HG03432 (cell line): Measurements from ENCODE around the gene CLDN7.

Experiments used
- ATAC-seq: cut with Tn5 transposase; IDR thresholded peaks from one replicate; pipeline ENCODE4 v1.9.1; 2021; ENCODE audit warnings: mild to moderate bottlenecking, moderate library complexity; ENCODE audit not compliant: unreplicated experiment

Gene CLDN7

DNA sequence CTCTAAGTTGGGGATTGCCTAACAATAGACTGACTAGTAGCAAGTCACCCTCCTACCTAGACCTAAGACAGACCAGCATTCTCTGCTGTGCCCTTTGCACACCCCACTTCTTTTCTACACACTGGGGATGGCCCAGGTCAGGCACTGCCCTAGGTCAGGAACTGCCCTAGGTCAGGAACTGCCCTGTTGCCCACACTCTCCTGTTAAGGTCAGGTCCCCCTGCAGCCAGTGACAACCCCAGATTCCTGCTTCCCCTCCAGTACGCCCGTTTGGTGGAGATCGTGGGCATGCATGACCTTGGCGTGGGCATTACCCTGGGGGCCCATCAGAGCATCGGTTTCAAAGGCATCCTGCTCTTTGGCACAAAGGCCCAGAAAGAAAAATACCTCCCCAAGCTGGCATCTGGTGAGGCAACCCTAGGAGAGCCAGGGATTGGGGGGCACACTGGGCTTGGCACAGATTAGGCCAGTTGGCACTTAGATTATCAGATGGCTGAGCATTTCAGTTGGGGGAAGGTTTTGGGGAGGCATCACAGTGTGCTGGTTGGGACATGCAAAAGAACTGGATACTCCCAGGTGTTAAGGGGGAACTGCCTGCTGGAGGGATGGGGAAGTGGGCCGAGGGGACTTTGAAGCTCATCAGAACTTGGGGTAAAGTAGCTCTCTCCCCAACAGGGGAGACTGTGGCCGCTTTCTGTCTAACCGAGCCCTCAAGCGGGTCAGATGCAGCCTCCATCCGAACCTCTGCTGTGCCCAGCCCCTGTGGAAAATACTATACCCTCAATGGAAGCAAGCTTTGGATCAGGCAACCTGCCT is 40.8 kb downstream of the CLDN7 start:
- ATAC-seq, result no peak

DNA sequence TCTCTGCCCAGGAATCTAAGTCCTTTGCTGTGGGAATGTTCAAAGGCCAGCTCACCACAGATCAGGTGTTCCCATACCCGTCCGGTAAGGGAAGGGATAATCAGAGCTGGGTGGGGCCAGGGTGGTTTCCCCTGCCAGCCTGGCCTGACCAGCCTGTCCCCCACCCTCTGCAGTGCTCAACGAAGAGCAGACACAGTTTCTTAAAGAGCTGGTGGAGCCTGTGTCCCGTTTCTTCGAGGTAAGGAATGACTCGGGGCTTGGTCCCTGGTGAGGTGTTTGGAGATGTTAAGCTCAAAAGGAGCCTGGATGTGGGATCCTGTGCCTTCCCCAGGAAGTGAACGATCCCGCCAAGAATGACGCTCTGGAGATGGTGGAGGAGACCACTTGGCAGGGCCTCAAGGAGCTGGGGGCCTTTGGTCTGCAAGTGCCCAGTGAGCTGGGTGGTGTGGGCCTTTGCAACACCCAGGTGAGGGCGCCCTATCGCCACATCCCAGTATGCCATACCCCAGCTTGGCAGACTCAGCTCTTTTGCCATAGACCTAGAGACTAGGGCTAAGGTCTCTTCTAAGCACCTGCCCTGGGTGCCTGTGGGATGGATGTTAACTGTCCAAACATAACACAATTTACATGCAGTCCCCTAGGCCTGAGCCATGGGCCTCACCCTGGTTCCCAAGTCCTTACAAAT is 41.5 kb downstream of the CLDN7 start:
- no peak for ATAC-seq

DNA sequence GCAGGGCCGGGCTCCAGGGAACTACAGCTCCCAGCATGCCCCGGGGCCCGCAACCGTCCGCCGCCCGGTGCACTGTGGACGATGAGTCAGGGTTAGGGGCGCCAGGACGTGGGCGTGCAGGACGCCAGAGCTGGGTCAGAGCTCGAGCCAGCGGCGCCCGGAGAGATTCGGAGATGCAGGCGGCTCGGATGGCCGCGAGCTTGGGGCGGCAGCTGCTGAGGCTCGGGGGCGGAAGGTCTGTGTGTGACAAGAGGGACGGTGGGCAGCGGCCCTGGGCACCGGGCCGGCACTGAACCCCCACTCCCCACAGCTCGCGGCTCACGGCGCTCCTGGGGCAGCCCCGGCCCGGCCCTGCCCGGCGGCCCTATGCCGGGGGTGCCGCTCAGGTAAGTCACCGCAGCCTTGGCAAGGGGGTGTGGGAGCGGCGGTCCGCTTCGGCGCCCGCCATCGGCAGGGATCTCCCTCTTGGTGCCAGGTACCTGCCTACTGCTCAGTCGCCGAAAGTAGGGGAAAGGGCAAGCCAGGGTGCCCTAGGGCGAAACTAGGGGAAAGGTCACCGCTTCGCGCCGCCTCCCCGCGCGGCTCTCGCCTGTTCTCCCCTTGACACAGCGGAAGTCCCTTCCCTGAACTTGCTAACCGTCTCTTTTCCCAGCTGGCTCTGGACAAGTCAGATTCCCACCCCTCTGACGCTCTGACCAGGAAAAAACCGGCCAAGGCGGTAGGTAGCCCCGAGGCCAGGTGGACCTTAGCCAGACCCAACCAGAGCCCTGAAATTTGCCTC is 42.3 kb downstream of the CLDN7 start, which contains the start of the genes ACADVL and DLG4:
Gene ACADVL, plus strand, starts transcription at position 127 of the 781 bp plus-strand sequence. Its CDS starts 47 bp downstream, at position 174.
Gene DLG4, minus strand, starts transcription at position 25 of the 781 bp plus-strand sequence.
- ATAC-seq, result peak; percentile 72

DNA sequence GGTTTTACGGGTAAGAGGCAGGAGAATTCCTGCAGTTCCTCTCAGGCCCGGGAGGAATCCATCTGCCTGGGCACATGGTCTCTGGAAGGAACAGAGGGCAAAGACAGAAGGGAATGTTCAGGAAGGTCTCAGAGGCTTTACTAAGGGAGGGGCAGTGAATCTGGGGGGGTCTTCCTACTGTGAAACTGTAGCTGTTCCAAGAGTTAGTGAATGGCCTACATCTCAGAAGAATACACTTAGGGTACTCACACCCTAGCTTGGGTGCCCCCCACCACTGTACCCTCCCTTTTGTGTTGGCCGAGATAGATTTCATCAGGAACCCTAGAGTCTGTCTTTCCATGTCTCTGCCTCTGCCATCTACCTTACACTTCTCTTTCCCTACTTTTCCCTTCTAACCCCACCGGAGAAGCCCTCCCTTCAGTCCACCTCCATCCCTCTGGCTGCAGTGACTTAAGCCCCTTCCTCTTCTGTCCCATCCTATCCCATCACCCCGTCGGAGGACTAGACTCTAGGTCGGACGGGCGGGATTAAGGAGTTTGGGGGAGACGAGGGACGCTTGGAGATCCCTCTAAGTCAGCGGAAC is 43.0 kb downstream of the CLDN7 start:
- ATAC-seq, result no peak

DNA sequence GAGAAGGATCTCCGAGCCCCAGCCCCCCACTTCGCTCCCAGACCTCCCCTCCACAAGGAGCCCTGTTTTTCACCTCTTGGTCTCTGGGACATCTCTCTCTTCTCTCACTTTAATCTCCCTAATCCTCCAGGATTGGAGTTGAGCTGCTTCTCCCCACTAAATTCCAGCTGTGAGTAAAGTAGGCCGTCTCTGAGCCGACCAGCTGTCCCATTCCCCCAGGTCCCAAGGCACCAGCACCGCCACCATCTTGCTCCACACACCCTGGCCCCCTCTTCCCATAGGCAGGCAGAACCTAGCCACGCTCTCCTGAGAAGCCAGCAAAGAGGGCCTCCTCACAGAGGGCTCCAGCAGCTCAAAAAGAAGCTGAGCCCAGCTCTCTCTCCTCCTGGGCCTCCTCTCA is 43.5 kb downstream of the CLDN7 start:
- no peak for ATAC-seq

DNA sequence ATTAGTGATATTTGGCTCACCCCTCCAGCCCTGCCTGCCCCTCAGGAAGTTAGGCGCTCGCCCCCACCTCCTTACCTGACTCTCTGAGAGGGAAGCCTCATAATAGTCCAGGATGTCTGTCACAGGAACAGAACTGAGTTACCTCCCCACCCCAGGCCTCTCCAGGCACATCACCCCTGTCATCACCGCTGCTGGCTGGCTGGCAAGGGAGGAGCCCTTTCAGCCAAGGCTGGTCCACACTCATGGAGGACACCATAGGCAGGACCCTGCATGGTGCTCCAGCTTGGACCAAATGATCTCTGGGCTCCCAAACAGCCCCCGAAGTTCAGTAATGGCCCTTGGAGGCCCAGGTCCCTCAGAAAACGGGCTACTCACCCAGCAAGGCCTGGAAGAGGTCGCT is 44.1 kb downstream of the CLDN7 start:
- no peak for ATAC-seq

DNA sequence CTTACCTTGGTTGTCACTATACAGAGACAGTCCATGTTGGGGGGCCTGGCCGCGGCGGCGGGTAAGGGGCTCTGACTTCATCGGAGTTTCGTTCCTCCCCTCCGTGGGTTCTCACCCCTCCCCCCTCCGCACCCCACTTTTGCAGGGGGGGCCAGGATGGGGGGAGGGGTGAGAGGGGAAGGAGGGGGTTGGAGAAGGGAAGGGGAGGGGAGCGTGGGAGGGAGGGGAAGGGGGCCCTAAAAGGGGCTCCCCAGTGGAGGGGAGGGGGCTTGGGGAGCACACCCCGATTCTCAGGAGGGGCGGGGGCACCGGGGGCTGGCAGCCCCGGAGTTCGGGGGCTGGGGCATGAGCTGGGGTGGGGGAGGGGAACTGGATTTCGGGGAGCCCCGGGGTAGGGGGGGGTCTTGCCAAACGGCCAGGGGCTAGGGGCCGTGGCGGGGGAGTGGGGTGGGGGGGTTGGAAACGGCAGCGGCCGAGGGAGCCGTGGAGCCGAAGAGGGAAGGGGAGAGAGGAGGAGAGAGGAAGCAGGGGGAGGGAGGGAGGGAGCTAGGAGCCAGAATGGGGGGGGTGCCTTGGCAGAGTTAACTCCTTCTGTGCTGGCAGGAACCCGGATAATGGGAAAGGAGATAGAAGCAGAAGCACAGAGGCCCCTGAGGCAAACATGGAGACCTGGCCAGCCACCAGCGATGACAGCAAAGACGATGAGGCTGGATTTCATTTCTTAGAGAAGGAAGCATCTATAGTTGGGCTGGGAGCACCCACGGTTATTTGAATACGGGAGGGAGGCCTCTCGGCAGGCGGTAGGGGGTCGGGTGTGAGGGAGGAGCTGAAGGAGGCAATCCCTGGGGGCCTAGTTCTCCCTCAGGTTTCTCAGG is 44.9 kb downstream of the CLDN7 start:
- no peak for ATAC-seq

DNA sequence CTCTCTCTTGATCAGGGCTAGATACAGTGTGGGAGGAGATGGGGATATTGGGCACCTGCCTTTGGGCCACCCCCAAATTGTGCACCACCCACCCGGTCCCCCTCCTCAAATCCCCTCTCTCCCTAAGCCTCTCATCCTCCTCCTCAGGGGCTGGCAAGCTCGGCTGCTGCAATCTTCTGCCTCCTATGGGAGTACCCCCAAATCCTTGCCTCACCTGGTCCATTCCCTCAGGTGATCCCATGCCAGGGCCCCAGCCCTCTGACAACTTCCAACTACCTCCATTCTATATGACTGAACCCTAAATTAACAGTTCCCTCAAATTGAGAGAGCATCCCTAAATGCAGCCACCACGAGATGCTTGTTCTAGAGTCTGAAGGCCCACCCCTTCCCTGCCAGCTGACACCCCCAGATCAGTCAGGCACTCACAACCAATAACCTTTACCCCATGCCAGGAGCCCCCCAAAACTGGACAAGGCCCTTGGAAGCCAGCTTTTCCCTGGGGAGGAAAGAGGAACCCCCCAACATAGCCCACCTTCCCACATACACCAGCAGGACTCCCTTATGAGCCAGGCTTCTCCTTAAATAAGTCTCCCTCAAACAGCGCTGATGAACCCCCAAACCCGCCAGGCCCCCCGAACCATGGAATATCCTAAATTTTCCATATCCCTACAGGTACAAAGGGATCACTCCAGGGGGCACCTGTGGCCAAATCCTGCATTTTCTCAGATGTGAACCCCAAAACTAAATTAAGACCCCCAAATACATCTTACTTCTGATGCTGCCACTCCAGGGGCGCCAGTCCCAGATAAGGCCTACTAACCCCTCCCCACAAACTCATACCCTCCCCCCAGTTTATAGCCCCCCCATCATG is 45.8 kb downstream of the CLDN7 start:
- ATAC-seq, result no peak

DNA sequence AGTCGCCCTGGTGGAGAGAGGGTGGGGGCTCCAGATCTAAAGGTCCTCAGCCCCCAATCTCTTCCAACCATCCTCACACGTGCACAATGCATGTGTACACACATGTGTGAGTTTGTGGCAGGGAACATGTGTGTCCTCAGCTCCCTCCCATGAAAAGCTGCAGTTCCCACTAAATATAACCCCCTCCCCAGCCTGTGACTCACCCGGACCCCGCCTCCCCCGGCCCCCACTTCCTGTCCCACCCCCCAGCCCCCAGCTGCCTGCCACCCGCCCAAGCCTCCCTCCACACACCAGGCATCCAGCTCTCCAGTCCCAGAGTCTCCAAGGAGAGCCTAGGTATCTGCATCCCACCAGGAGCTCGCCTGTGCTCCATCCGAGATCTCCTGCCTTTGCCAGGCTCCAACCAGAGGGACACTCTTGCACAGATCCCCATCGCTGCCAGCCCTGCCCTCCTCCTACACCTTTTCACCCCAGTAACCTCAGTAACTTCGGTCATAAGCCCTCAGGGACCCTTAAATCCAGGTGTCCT is 46.6 kb downstream of the CLDN7 start:
- ATAC-seq, result no peak

DNA sequence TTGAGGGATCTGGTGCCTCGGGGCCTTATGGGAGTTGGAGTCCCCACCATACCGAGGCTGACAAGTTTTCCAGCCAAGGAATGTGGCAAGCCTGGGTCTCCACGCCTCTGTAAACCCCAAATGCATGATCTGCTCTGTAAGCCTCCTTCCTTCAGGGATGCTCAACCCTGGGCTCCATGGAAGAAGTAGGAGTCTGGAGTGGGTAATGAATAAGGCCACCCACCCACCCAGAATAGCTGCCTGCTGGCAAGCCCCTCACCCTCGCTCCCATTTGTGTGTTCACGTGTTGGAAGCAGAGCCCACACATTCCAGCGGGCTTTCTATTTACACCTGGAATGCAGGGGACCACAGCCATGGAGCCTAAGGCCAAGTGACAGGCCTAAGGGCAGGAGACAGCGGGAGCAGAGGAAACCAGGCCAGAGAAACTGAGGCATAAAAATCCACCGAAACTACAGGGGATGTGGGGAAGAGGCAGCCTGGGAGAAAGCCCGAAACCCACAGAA is 47.1 kb downstream of the CLDN7 start:
- ATAC-seq, result no peak

DNA sequence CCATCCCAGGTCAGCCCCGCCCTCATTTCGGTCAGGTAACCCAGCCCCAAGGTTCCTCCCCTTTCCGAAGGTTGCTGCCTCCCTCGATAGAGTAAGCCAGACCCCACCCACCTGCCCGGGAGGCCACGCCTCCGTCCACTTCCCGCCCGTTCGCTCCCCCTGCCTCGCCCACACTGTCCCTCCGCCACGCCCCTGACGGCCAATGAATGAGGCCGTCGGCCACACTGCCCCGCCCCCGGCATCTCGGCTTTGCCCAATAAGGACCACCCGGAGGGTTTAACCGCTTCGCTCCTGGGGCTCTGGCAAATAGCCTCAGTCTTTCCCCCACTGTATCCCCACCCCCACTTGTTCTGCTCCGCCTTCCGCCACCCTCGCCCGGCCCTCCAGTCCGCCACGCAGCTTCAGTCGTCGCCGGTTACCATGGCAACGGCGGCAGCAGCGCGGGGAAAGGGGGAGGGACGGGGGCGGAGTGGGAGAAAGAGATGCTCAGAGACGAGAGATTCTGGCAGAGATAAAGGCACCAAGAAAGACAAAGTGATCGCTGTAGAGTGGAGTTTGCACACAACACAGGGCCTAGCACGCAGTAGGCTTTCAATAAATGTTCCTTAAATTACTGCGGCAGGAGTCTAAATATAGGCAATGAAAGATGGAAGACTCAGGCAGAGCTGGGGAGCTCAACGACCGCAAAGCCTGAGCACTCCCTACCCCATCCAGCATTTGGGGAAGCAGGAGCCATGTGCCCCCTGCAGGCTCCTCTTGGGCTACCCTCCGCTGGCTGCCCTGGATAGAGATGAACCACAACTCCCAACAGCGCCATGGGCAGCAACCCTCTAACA is 47.8 kb downstream of the CLDN7 start:
- peak; percentile 83 for ATAC-seq

DNA sequence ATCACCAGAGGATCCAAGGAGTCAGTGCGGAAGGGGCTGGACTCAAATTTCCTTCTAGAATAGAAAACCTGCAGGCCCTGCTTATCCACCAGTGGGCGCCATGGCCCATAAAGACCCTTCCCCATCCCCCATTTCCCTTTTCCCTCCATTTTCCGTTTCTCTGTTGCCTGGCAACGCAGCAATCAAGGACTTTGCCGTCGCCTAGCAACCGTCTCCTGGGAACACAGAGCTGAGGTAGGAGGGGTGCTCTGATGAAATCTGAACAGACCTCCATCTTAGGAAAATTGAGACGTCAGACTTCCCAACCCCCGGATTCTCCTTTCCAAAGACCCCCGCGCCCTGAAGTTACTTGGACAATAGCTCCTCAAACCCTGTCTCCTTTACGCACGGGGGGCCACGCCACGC is 48.4 kb downstream of the CLDN7 start:
- no peak for ATAC-seq

DNA sequence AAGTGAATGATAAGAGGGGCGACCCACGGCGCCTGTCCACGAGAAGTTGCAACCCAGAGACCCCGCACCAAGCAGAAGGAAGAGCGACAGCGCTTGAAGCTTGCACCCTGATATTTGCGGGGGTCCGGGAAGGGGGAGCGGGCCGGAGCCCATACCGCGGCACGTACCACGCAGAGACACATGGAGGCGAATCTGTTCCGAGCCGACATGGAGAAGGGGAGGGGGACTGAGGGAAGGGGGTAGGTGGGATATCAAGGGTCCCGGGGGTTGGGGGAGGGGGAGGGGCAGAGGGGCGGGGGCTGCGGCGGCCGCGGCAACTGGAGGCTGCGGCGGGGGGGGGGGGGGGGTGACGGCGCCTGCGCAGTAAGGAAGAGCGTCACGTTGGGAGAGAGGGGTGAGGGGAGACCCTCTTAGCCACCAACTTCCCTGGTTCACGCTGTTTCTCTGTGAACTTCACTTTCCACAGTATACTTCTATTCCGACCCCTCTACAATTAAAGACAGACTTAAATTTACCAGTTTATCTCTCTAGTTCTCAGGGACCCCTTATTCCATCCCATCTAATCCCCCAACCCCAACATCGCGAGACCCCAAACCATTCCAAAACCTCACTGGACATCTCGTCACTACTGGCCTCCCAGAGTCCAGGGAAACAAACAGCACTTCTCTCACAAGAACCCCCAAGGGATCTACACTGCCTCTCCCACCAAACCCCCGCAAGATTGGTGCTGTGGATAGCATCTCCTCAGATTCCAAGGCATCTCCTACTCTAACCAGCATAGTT is 50.6 kb downstream of the CLDN7 start:
- ATAC-seq, result no peak
